Suprapubic skin (tissue), 4 donors: ENCODE results near the gene ARRDC5.

ENCODE experiments used
- CTCF ChIP-seq, 2 donors: fragments of 200-600 bp in 1 of 2; fragments of 450-650 bp in 1 of 2; sonication (generic) in 1 of 2; IDR thresholded peaks; one replicate each; pipeline ENCODE4 v1.5.1; 2016 to 2019; ENCODE audit warnings: antibody characterized with exemption in 2 of 2, mild to moderate bottlenecking in 1 of 2, moderate library complexity in 1 of 2
- EP300 ChIP-seq: sonication (generic); formaldehyde crosslinking; IDR thresholded peaks from one replicate; pipeline ENCODE4 v1.6.1; 2017; ENCODE audit warnings: antibody characterized with exemption
- POLR2A ChIP-seq, 2 donors: fragments of 450-650 bp; IDR thresholded peaks; one replicate each; pipeline ENCODE4 v1.6.1; 2017; ENCODE audit warnings: antibody characterized with exemption in 2 of 2, mild to moderate bottlenecking in 2 of 2, moderate library complexity in 2 of 2
- POLR2AphosphoS5 ChIP-seq, 3 donors: sonication (generic); formaldehyde crosslinking; IDR thresholded peaks; one replicate each; pipeline ENCODE4 v1.6.1; 2017; ENCODE audit warnings: antibody characterized with exemption in 3 of 3

- TF ChIP-seq CTCF (IDR thresholded peaks at IDR 0.05), result no peak
- no peak for TF ChIP-seq POLR2AphosphoS5 (IDR thresholded peaks at IDR 0.05)
- no peak for TF ChIP-seq EP300
- no peak for TF ChIP-seq POLR2A (IDR thresholded peaks at IDR 0.05)
These were observed 28.8 kb downstream of the ARRDC5 start for GRCh38 chr19:4873930-4874329.
